ENCODE data around the gene AFAP1L2.

DNA sequence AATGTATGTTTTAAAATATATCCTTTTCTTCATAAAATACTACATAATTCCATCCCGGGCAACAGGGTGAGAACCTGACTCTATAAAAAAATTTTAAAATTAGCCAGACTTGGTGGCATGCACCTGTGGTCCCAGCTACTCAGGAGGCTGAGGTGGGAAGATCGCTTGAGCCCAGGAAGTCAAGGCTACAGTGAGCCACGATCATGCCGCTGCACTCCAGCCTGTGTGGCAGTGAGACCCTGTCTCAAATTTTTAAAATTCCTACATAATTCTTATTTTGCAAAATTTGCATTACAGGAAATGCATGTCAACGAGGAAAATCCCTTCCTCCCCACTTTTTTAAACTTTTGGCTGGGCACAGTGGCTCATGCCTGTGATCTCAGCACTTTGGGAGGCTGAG, 31.3 kb downstream of the AFAP1L2 start:
- TF ChIP-seq, protein P1, sequence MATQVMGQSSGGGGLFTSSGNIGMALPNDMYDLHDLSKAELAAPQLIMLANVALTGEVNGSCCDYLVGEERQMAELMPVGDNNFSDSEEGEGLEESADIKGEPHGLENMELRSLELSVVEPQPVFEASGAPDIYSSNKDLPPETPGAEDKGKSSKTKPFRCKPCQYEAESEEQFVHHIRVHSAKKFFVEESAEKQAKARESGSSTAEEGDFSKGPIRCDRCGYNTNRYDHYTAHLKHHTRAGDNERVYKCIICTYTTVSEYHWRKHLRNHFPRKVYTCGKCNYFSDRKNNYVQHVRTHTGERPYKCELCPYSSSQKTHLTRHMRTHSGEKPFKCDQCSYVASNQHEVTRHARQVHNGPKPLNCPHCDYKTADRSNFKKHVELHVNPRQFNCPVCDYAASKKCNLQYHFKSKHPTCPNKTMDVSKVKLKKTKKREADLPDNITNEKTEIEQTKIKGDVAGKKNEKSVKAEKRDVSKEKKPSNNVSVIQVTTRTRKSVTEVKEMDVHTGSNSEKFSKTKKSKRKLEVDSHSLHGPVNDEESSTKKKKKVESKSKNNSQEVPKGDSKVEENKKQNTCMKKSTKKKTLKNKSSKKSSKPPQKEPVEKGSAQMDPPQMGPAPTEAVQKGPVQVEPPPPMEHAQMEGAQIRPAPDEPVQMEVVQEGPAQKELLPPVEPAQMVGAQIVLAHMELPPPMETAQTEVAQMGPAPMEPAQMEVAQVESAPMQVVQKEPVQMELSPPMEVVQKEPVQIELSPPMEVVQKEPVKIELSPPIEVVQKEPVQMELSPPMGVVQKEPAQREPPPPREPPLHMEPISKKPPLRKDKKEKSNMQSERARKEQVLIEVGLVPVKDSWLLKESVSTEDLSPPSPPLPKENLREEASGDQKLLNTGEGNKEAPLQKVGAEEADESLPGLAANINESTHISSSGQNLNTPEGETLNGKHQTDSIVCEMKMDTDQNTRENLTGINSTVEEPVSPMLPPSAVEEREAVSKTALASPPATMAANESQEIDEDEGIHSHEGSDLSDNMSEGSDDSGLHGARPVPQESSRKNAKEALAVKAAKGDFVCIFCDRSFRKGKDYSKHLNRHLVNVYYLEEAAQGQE (IDR thresholded peaks at IDR 0.05; ENCODE audit: borderline replicate concordance) = no peak
- no peak for TF ChIP-seq MXI1 (conservative IDR thresholded peaks at IDR 0.05; ENCODE audit: poor library complexity, severe bottlenecking)
- TF ChIP-seq, protein P2, sequence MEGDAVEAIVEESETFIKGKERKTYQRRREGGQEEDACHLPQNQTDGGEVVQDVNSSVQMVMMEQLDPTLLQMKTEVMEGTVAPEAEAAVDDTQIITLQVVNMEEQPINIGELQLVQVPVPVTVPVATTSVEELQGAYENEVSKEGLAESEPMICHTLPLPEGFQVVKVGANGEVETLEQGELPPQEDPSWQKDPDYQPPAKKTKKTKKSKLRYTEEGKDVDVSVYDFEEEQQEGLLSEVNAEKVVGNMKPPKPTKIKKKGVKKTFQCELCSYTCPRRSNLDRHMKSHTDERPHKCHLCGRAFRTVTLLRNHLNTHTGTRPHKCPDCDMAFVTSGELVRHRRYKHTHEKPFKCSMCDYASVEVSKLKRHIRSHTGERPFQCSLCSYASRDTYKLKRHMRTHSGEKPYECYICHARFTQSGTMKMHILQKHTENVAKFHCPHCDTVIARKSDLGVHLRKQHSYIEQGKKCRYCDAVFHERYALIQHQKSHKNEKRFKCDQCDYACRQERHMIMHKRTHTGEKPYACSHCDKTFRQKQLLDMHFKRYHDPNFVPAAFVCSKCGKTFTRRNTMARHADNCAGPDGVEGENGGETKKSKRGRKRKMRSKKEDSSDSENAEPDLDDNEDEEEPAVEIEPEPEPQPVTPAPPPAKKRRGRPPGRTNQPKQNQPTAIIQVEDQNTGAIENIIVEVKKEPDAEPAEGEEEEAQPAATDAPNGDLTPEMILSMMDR (IDR thresholded peaks at IDR 0.05; ENCODE audit: poor library complexity, severe bottlenecking) = no peak
- no peak for TF ChIP-seq POLR2AphosphoS5 (IDR thresholded peaks at IDR 0.05)

Measured in neural cell (in vitro differentiated cells).